ENCODE measurements around the gene MEG3. TPM values are rescaled to one million over a fixed set of nuclear protein-coding genes. Genes with fewer than 3 reads are reported as not detected.

The MEG3 gene
- total and polyA plus RNA-seq, 2 of the 4 experiments (the other 2 are of a cell fraction) = 31.5 to 556 TPM

DNA sequence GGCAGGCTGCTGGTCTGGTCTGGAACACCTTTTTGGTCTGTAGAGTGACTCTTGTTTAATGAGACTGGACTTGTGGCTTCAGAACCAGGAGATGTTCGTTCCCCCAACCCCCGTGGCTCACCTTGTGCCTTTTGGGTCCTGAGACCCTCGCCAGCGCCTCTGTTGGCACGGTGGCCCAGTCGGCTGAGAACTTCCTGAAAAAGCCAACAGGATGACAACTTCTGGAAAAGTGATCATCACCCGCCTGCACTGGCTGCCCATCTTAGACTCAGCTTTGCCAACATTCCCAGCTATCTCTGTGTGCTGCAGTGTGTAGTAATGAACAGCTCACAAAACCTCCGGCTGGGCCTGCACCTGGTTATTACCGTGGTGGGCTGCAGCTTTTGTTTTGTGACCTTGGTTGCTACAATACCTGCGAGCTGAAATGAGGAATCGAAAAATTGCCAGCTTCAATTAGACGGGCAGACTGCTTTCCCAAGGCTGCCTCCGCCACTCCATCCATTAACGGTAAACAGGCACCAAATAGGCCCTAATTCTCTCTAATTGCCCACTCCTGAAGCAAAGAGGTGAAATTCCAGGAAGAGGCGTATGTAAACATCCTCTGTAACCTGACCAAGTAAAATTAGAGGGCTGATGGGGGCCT is 16.0 kb downstream of the MEG3 start (continued):
- no peak for TF ChIP-seq RFX5 (IDR thresholded peaks at IDR 0.05; ENCODE audit: low read depth, low read length)

DNA sequence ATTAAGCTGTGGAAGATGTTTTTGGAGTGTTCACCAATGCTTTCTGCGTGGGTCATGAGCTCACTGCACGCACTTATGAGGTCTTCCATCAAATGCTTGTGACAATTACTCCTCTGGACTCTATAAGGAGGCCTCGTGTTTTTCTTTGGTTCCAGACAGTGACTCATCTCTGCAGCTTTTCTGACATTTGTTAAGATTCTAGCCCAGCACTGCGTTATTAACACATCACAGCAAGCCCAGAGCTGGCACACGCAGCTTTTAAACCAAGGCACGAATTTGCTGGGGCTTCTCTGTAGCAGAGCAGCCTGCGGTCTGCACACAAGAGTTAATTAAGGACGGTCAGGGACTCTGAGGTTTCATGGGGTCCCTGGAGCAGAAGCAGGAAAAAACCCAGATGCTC is 16.9 kb downstream of the MEG3 start:
- in situ Hi-C loops (cut with MboI; ENCODE audit: low sequenced_read_pairs) (loop anchor here (10.0 kb wide), 1 partner anchor 458 kb away; no protein-coding TSS in a partner anchor), dilution Hi-C loops (cut with HindIII; ENCODE audit: low sequenced_read_pairs, unreplicated experiment) (no loop called here), intact Hi-C loops (cut with micrococcal nuclease) (loop anchor here (5.0 kb wide), 1 partner anchor 180 kb away; no protein-coding TSS in a partner anchor)
- Histone ChIP-seq H2BK5ac (ENCODE audit: low read depth, low read length, poor library complexity, severe bottlenecking) (peak overlapping the region; percentile 39), H2BK20ac (ENCODE audit: low read depth, low read length) (no peak overlapping the region), H3K4me3 (ENCODE audit: insufficient read depth, low read depth, low read length) (no peak overlapping the region), H3K79me1 (ENCODE audit: low read depth in 1 of 2, low read length in 2 of 2) (peaks cover 6 to 61% of the 10 kb centered on the region in 2 experiments; a peak in 3 of 4 replicates), H3K4me1 (ENCODE audit: control insufficient read depth, insufficient read depth, low read length) (peaks cover 21% of the 10 kb centered on the region), H4K8ac (ENCODE audit: low read depth in 2 of 2, low read length in 2 of 2) (no peak overlapping the region), H3K14ac (replicated peaks; ENCODE audit: low read depth, low read length) (no peak overlapping the region), H3K9ac (ENCODE audit: low read depth, low read length) (no peak overlapping the region), H3K9me3 (ENCODE audit: control insufficient read depth, insufficient read depth, low read length) (no peaks in the 10 kb centered on the region), H2AK5ac (ENCODE audit: low read depth, low read length) (no peak overlapping the region), H3K36me3 (ENCODE audit: control insufficient read depth, insufficient read depth, low read length) (peaks cover 62% of the 10 kb centered on the region), H3K9me1 (ENCODE audit: insufficient read depth, low read length) (peaks cover 4% of the 10 kb centered on the region; the same call in 1 of the 2 replicates), H3K27me3 (ENCODE audit: control insufficient read depth, insufficient read depth, low read length) (no peaks in the 10 kb centered on the region), H2BK15ac (ENCODE audit: low read depth, low read length) (no peak overlapping the region), H2BK120ac (ENCODE audit: low read depth, low read length) (no peak overlapping the region), H4K91ac (ENCODE audit: insufficient read depth, low read depth, low read length) (no peak overlapping the region), H3K27ac (ENCODE audit: insufficient read depth, low read length) (peak overlapping the region; percentile 72; the same call in 1 of the 2 replicates), H4K5ac (ENCODE audit: low read depth, low read length) (no peak overlapping the region), H3K4ac (ENCODE audit: low read depth, low read length) (no peak overlapping the region), H3K56ac (ENCODE audit: extremely low read depth, insufficient read depth, low read length) (no peak overlapping the region), H3K23ac (ENCODE audit: low read depth, low read length) (no peak overlapping the region), H2AK9ac (replicated peaks; ENCODE audit: low read depth, low read length, poor library complexity) (no peak overlapping the region), H4K20me1 (ENCODE audit: insufficient read depth, low read length) (peaks cover 99% of the 10 kb centered on the region), H2AFZ (replicated peaks; ENCODE audit: low read length, poor library complexity) (no peak overlapping the region), H3K4me2 (ENCODE audit: low read depth, low read length) (no peak overlapping the region; the same call in 1 of the 2 replicates), H3K18ac (ENCODE audit: low read depth, low read length) (peak overlapping the region; percentile 28)
- CTCF ChIA-PET = interaction anchor here (0.7 to 1.1 kb wide), 2 partner anchors 14 to 459 kb away, joined by 3 read pairs; no protein-coding TSS in a partner anchor
- peak; percentile 77 for ATAC-seq (ENCODE audit: low read depth)
- DNase-seq = peak; percentile 95
- BruUV-seq (replicated peaks) = no TSS peak
- POLR2A ChIA-PET (ENCODE audit: unreplicated experiment) = interaction anchor here (0.7 kb wide), 1 partner anchor 17 kb away, joined by 3 read pairs; the partner anchor contains the start of gene MEG3
- WGBS, 2 experiments (ENCODE audit: extremely low coverage in 2 of 2, insufficient read length in 1 of 2) = 20% methylated on average over 2 of the region's 8 CpGs; no CpG with 5 or more reads in 1 of the 2 experiments
- TF ChIP-seq SMC3 (IDR thresholded peaks at IDR 0.05; ENCODE audit: low read depth, low read length) (no peak), MAZ (IDR thresholded peaks at IDR 0.05; ENCODE audit: borderline replicate concordance, low read depth, low read length) (0 out of 2 replicates have a peak, but pooled peaks have one; percentile 31), BHLHE40 (IDR thresholded peaks at IDR 0.05; ENCODE audit: low read depth, low read length) (peak; percentile 47), MAFK (IDR thresholded peaks at IDR 0.05; ENCODE audit: low read depth, low read length) (no peak), POLR2A (IDR thresholded peaks at IDR 0.05; ENCODE audit: low read depth, low read length) (no peak), CHD1 (IDR thresholded peaks at IDR 0.05; ENCODE audit: low read depth, low read length) (no peak), NFE2L2 (IDR thresholded peaks at IDR 0.05; ENCODE audit: low read depth, low read length) (no peak), RAD21 (IDR thresholded peaks at IDR 0.05; ENCODE audit: low read length) (peak; percentile 10; the same call in 1 of the 2 replicates), FOS (IDR thresholded peaks at IDR 0.05; ENCODE audit: low read depth, low read length) (peak; percentile 91), CEBPB (IDR thresholded peaks at IDR 0.05; ENCODE audit: low read depth, low read length) (peak; percentile 52), RFX5 (IDR thresholded peaks at IDR 0.05; ENCODE audit: low read depth, low read length) (no peak), MXI1 (IDR thresholded peaks at IDR 0.05; ENCODE audit: borderline replicate concordance, low read depth, low read length) (peak; percentile 71; the same call in 1 of the 2 replicates)
- TF ChIP-seq, protein P1, sequence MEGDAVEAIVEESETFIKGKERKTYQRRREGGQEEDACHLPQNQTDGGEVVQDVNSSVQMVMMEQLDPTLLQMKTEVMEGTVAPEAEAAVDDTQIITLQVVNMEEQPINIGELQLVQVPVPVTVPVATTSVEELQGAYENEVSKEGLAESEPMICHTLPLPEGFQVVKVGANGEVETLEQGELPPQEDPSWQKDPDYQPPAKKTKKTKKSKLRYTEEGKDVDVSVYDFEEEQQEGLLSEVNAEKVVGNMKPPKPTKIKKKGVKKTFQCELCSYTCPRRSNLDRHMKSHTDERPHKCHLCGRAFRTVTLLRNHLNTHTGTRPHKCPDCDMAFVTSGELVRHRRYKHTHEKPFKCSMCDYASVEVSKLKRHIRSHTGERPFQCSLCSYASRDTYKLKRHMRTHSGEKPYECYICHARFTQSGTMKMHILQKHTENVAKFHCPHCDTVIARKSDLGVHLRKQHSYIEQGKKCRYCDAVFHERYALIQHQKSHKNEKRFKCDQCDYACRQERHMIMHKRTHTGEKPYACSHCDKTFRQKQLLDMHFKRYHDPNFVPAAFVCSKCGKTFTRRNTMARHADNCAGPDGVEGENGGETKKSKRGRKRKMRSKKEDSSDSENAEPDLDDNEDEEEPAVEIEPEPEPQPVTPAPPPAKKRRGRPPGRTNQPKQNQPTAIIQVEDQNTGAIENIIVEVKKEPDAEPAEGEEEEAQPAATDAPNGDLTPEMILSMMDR (conservative IDR thresholded peaks at IDR 0.05; ENCODE audit: low read depth, low read length) = no peak
- TF ChIP-seq, protein P2, sequence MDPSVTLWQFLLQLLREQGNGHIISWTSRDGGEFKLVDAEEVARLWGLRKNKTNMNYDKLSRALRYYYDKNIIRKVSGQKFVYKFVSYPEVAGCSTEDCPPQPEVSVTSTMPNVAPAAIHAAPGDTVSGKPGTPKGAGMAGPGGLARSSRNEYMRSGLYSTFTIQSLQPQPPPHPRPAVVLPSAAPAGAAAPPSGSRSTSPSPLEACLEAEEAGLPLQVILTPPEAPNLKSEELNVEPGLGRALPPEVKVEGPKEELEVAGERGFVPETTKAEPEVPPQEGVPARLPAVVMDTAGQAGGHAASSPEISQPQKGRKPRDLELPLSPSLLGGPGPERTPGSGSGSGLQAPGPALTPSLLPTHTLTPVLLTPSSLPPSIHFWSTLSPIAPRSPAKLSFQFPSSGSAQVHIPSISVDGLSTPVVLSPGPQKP (IDR thresholded peaks at IDR 0.05; ENCODE audit: borderline replicate concordance, low read depth, low read length) = no peak
